ENCODE data around the gene LAD1.

LAD1 gene

DNA sequence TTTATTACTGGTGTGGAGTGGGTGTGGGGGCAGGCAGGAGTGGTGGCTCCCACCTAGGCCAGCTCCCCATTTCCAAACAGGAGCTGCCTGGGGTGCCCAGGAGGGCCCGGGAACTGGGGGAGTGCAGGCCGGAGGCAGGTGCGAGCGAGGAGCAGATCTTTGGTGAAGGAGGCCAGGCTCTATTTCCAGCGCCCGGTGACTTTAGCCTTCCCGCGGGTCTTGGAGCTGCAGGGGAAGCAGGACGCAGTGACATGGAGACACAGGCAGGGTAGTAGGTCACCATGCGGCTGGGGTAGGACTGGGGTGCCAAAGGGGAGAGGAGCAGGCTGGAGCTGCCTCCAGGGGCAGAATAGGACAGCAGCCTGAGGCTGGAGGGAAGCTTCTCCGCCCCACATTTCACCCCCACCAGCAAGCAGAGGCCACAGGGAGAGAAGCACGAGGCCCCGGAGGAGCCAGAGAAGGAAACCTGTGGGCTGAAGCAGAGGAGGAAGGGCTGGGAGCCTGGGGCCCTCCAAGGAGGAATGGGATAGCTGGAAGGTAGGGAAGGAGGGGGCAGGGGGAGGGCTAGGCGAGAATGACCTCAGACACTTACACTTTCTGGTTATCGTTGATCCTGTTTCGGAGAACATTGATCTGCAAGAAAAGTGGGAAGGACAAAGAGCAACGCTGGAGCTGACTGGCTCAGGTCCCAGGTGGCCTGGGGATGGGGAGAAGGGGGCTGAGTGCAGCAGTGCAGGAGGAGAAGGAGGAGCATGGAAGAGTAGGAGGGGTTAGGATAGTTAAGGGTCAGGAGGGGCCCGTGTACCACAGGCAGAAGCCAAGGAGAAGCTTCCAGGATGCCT lies 39.9 kb downstream of the LAD1 start:
- H3K4me2 ChIP-seq (ENCODE audit: low read depth, low read length, poor library complexity, severe bottlenecking) = no peak overlapping the region
- H3K9ac ChIP-seq (ENCODE audit: low read depth, low read length, poor library complexity, severe bottlenecking) = no peak overlapping the region
- H3K79me2 ChIP-seq (ENCODE audit: insufficient read depth, low read length) = no peaks in the 10 kb centered on the region
- TF ChIP-seq, protein P1, sequence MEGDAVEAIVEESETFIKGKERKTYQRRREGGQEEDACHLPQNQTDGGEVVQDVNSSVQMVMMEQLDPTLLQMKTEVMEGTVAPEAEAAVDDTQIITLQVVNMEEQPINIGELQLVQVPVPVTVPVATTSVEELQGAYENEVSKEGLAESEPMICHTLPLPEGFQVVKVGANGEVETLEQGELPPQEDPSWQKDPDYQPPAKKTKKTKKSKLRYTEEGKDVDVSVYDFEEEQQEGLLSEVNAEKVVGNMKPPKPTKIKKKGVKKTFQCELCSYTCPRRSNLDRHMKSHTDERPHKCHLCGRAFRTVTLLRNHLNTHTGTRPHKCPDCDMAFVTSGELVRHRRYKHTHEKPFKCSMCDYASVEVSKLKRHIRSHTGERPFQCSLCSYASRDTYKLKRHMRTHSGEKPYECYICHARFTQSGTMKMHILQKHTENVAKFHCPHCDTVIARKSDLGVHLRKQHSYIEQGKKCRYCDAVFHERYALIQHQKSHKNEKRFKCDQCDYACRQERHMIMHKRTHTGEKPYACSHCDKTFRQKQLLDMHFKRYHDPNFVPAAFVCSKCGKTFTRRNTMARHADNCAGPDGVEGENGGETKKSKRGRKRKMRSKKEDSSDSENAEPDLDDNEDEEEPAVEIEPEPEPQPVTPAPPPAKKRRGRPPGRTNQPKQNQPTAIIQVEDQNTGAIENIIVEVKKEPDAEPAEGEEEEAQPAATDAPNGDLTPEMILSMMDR (conservative IDR thresholded peaks at IDR 0.05; ENCODE audit: low read length) = no peak
- TF ChIP-seq EZH2phosphoT487 (IDR thresholded peaks at IDR 0.05; ENCODE audit: borderline replicate concordance) = no peak
- no peaks in the 10 kb centered on the region for H3K36me3 ChIP-seq (ENCODE audit: insufficient read depth, low read length)
- no peaks in the 10 kb centered on the region for H3K9me2 ChIP-seq (replicated peaks; ENCODE audit: low read depth, low read length)
- H2AFZ ChIP-seq (ENCODE audit: low read length) = no peak overlapping the region
- H4K20me1 ChIP-seq (ENCODE audit: insufficient read depth, low read length, poor library complexity, severe bottlenecking) = no peaks in the 10 kb centered on the region
- no peaks in the 10 kb centered on the region for H3F3A ChIP-seq (ENCODE audit: low read depth)
- no peak overlapping the region for H3K4me3 ChIP-seq (ENCODE audit: low read length, poor library complexity, severe bottlenecking)
- H3K4me1 ChIP-seq (ENCODE audit: insufficient read depth, low read length, poor library complexity, severe bottlenecking) = no peaks in the 10 kb centered on the region
- H3K27me3 ChIP-seq (ENCODE audit: insufficient read depth, low read length, poor library complexity, severe bottlenecking) = no peaks in the 10 kb centered on the region
- H3K9me3 ChIP-seq (ENCODE audit: insufficient read depth, low read depth, low read length) = no peaks in the 10 kb centered on the region

DNA sequence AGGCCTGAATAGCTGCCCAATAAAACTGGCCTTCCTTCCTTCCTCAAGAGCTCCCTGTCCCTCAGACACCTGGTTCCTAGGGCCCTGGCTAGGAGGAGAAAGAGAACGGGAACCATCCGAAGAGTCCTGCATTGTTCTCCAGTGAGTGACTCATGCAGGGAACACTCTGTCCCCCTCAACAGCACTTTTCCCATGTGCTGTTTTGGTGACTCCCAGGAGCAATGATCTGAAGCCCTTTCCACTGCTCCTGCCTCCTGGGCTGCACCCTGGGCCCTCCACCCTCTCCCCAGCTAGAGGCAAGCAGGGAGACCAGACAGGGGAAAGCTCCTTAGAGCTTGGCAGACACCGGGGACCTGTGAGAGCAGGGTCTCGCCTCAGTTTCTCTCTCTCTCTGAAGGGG lies 40.5 kb downstream of the LAD1 start:
- Histone ChIP-seq H2AFZ (ENCODE audit: low read length) (no peak overlapping the region), H3K36me3 (ENCODE audit: insufficient read depth, low read length) (no peaks in the 10 kb centered on the region), H3K27me3 (ENCODE audit: insufficient read depth, low read length, poor library complexity, severe bottlenecking) (no peaks in the 10 kb centered on the region), H3K4me3 (ENCODE audit: low read length, poor library complexity, severe bottlenecking) (no peak overlapping the region), H3K79me2 (ENCODE audit: insufficient read depth, low read length) (no peaks in the 10 kb centered on the region), H3K9me2 (replicated peaks; ENCODE audit: low read depth, low read length) (no peaks in the 10 kb centered on the region), H4K20me1 (ENCODE audit: insufficient read depth, low read length, poor library complexity, severe bottlenecking) (no peaks in the 10 kb centered on the region), H3K4me1 (ENCODE audit: insufficient read depth, low read length, poor library complexity, severe bottlenecking) (no peaks in the 10 kb centered on the region), H3K4me2 (ENCODE audit: low read depth, low read length, poor library complexity, severe bottlenecking) (no peak overlapping the region), H3K9ac (ENCODE audit: low read depth, low read length, poor library complexity, severe bottlenecking) (no peak overlapping the region), H3K9me3 (ENCODE audit: insufficient read depth, low read depth, low read length) (no peaks in the 10 kb centered on the region), H3F3A (ENCODE audit: low read depth) (no peaks in the 10 kb centered on the region)
- TF ChIP-seq, protein P1 (conservative IDR thresholded peaks at IDR 0.05; ENCODE audit: low read length) = no peak
- no peak for TF ChIP-seq EZH2phosphoT487 (IDR thresholded peaks at IDR 0.05; ENCODE audit: borderline replicate concordance)

GRCh38 chr1:201357636-201358348 lies 41.3 kb downstream of the LAD1 start:
- TF ChIP-seq, protein P1 (conservative IDR thresholded peaks at IDR 0.05; ENCODE audit: low read length) = no peak
- no peak for TF ChIP-seq EZH2phosphoT487 (IDR thresholded peaks at IDR 0.05; ENCODE audit: borderline replicate concordance)
- no peaks in the 10 kb centered on the region for H3K27me3 ChIP-seq (ENCODE audit: insufficient read depth, low read length, poor library complexity, severe bottlenecking)
- H3K36me3 ChIP-seq (ENCODE audit: insufficient read depth, low read length) = no peaks in the 10 kb centered on the region
- no peaks in the 10 kb centered on the region for H3K79me2 ChIP-seq (ENCODE audit: insufficient read depth, low read length)
- no peak overlapping the region for H3K4me2 ChIP-seq (ENCODE audit: low read depth, low read length, poor library complexity, severe bottlenecking)
- H3F3A ChIP-seq (ENCODE audit: low read depth) = no peaks in the 10 kb centered on the region
- H3K4me1 ChIP-seq (ENCODE audit: insufficient read depth, low read length, poor library complexity, severe bottlenecking) = no peaks in the 10 kb centered on the region
- H3K9ac ChIP-seq (ENCODE audit: low read depth, low read length, poor library complexity, severe bottlenecking) = no peak overlapping the region
- no peaks in the 10 kb centered on the region for H3K9me2 ChIP-seq (replicated peaks; ENCODE audit: low read depth, low read length)
- H4K20me1 ChIP-seq (ENCODE audit: insufficient read depth, low read length, poor library complexity, severe bottlenecking) = no peaks in the 10 kb centered on the region
- no peak overlapping the region for H3K4me3 ChIP-seq (ENCODE audit: low read length, poor library complexity, severe bottlenecking)
- no peak overlapping the region for H2AFZ ChIP-seq (ENCODE audit: low read length)
- no peaks in the 10 kb centered on the region for H3K9me3 ChIP-seq (ENCODE audit: insufficient read depth, low read depth, low read length)
